GM19395 (cell line): ENCODE data around the gene NLGN2.

ENCODE experiments used
- ATAC-seq: cut with Tn5 transposase; IDR thresholded peaks from one replicate; pipeline ENCODE4 v1.9.1; 2021; ENCODE audit warnings: mild to moderate bottlenecking, moderate library complexity; ENCODE audit not compliant: unreplicated experiment

Gene NLGN2

GRCh38 chr17:7411427-7411750, 3.7 kb downstream of the NLGN2 start:
- ATAC-seq, result no peak

GRCh38 chr17:7413346-7413985, 5.8 kb downstream of the NLGN2 start:
- ATAC-seq, result no peak

DNA sequence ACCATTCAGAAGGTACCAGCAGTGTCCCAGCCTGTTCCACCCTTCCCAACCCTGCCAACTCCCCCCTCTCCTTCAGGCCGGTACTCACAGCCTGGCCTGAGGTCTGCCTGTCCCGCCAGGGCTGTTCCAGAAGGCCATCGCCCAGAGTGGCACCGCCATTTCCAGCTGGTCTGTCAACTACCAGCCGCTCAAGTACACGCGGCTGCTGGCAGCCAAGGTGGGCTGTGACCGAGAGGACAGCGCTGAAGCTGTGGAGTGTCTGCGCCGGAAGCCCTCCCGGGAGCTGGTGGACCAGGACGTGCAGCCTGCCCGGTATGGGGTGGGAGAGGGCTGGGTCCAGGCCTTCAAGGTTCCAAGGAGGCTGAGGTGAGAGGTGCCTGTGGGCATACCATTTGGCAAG, 7.2 kb downstream of the NLGN2 start:
- ATAC-seq, result no peak

DNA sequence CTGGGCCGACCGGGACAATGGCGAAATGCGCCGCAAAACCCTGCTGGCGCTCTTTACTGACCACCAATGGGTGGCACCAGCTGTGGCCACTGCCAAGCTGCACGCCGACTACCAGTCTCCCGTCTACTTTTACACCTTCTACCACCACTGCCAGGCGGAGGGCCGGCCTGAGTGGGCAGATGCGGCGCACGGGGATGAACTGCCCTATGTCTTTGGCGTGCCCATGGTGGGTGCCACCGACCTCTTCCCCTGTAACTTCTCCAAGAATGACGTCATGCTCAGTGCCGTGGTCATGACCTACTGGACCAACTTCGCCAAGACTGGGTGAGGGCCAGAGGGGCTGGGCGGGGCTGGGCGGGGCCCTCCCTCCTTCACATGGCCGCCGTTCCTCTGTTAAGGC, 8.1 kb downstream of the NLGN2 start:
- no peak for ATAC-seq

GRCh38 chr17:7416323-7416722, 8.7 kb downstream of the NLGN2 start:
- ATAC-seq, result no peak

DNA sequence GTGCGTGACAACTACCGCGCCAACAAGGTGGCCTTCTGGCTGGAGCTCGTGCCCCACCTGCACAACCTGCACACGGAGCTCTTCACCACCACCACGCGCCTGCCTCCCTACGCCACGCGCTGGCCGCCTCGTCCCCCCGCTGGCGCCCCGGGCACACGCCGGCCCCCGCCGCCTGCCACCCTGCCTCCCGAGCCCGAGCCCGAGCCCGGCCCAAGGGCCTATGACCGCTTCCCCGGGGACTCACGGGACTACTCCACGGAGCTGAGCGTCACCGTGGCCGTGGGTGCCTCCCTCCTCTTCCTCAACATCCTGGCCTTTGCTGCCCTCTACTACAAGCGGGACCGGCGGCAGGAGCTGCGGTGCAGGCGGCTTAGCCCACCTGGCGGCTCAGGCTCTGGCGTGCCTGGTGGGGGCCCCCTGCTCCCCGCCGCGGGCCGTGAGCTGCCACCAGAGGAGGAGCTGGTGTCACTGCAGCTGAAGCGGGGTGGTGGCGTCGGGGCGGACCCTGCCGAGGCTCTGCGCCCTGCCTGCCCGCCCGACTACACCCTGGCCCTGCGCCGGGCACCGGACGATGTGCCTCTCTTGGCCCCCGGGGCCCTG, 9.5 kb downstream of the NLGN2 start:
- no peak for ATAC-seq

DNA sequence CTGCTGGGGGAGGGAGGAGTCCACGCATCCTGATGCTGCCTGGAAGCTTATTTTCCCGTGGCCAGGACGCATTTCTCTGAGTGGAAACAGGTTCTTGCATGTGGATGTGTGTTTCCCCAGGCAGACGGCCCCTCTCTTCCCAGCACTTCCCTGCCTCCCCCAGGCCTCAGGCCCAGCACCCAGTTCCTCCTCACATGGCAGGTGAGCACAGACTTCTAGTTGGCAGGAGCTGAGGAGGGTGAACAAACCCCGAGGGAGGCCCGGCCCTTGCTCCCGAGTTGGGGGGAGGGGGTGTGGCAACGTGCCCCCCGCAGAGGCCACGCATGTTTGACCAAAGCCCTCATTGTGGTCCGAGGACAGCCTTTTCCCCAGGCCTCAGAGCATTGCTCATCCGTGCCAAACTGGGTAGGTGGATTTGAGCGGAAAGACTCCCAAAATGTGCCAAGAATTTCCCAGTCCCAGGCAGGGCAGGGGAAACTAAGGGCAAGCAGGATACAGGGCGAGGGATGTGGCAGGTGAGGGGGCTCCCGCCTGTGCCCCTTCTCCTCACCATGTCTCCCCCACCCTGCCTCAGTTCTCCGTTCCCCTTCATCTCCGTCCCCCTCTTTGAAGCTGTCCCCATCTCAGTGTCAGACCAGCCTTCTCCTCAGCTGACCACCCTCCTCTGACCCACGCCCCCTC, 11.0 kb downstream of the NLGN2 start:
- no peak for ATAC-seq

DNA sequence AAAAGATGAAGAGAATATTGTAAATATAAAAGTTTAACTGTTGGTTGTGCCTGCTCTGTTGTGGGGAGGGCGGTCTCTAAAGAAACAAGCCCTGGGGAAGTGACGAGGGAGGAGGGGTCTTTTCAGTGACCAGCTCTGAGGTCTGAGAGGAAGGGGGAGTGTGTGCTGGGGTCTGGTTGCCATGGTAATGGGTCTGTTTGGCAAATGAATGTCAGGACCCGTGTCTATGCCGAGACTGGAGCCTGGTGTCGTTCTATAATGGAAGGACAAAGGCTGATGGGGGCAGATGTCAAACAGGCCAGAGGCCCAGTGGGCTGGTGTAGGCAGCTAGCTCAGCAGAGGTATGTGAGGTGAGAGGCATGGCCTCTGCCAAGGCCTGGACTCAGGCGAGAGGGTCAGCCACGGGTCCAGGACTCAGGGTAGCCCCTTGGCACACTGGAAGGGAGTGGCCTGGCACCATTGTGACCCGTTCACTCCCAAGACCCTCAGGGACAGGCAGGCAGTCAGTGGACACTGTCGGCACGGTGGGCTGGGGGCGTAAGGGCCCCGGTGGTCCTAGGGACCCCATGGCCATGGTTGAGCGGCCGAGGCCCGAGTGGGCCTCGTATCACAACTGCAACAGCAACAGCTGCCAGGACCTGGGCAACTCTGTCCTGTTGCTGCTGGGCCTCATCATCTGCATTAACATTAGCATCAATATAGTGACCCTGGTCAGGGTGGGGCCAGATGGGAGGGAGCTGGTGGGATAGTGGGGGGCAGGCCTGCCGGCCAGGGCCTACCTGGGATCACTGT, 12.4 kb downstream of the NLGN2 start, which contains the start of gene SPEM1:
TSS of gene SPEM1 (plus strand) at position 506 of the 792 bp plus-strand sequence. CDS start at position 567, 61 bp downstream.
- no peak for ATAC-seq

GRCh38 chr17:7421186-7421585, 13.5 kb downstream of the NLGN2 start:
- no peak for ATAC-seq

- no peak for ATAC-seq
Observed at GRCh38 chr17:7423679-7424078, 16.0 kb downstream of the NLGN2 start.

GRCh38 chr17:7425316-7425715, 17.7 kb downstream of the NLGN2 start, which contains the start of gene SPEM2:
Gene SPEM2, plus strand, starts transcription at chr17:7425616. Its CDS starts 73 bp downstream, at chr17:7425689.
- no peak for ATAC-seq

DNA sequence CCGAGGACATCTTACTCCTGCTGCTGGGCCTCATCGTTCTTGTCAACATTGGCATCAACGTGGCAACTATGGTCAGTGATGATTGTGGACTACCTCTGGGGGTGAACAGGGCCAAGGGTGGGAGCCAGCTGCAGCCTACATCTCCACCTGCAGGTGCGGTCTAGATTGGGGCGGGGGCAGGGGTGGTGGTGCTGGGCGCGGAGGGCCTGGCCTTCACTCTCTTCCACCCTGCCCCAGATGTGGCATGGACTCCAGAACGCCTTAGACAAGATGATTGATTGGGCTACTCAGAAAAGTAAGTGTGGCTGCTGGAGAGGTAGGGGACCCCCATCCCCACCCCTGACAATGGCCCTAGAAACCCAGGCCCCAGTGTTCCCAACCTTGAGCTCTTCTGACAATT, 18.1 kb downstream of the NLGN2 start:
- no peak for ATAC-seq

DNA sequence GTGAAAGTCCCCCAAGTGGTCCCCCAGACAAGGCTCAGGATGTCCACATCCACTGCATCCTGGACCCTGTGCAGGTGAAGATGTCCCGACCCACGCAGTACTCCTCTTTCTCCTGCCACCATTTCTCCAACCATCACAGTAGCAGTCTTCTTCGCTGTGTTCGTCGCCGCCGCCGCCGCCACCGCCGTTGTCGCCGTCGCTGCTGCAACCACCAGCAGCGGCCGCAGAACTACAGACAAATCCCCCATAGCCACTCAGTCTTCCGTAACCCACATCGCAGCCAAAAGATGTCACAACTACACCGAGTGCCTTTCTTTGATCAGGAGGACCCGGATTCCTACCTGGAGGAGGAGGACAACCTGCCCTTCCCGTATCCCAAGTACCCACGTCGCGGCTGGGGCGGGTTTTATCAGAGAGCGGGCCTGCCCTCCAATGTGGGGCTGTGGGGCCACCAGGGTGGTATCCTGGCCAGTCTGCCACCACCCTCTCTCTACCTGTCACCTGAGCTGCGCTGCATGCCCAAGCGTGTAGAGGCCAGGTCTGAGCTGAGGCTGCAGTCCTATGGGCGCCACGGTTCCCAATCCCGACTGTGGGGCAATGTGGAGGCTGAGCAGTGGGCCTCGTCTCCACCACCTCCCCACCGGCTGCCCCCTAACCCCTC, 18.7 kb downstream of the NLGN2 start:
- no peak for ATAC-seq

- ATAC-seq, result no peak
Observed at GRCh38 chr17:7426896-7427489, 19.3 kb downstream of the NLGN2 start.

DNA sequence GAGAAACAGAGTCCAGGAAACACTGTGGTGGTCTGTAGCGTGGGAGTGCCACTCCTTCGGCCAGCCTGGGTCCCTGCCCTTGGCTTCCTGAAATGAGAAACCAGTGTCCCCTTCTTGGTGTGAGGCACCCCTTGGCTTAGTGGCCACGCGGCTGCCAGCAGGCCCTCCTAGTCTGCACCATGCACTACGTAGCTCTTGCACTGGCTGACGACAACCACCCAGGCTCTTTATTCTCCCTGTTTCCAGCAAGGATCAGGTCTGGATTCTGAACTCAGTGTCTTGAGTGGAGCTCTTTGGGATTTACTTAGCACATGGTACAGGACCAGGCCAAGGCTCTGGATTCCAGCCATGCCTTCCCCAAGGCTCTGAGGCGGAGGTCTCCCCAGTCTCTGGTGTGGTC, 19.9 kb downstream of the NLGN2 start:
- ATAC-seq, result no peak

- ATAC-seq, result no peak
Observed at GRCh38 chr17:7428557-7428956, 20.9 kb downstream of the NLGN2 start, which contains the start of gene SPEM3. Gene SPEM3, plus strand, starts transcription at chr17:7428857. Its CDS starts 46 bp downstream, at chr17:7428903.

- no peak for ATAC-seq
Observed at GRCh38 chr17:7429722-7430121, 22.1 kb downstream of the NLGN2 start.

- no peak for ATAC-seq
Observed at GRCh38 chr17:7431231-7431630, 23.6 kb downstream of the NLGN2 start.

DNA sequence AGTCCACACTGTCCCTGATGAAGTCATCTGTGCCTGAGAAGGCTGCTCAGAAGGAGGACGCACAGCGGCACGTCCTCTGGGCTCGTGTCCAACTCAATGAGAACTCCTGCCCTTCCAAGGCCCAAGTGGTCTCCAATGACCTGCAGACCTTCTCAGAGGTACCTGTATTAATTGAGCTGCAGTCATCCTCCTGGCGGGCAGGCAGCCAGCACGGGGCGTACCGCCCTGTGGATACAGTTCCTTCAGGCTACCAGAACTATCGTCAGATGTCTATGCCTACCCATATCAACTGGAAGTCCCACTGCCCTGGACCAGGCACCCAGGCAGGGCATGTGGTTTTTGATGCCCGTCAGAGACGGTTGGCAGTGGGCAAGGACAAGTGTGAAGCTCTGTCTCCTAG, 24.7 kb downstream of the NLGN2 start:
- ATAC-seq, result no peak
